Pancreas (tissue), 10 donors: ENCODE data around the gene PTCD3. TPM values are rescaled to one million over a fixed set of nuclear protein-coding genes. Genes with fewer than 3 reads are reported as not detected.

Experiments
- ATAC-seq, 4 donors: fragments of 200-7000 bp; cut with Tn5 transposase; one replicate each; pipeline versions ENCODE4 v1.8.0 to v1.9.1; 2020; ENCODE audit warnings: mild to moderate bottlenecking in 4 of 4, moderate library complexity in 4 of 4
- DNase-seq, 6 donors: peaks; one replicate each; pipeline ENCODE4 v3.0.0-alpha.2; 2020
- FAIRE-seq: peaks from 2 replicates; lab custom pipeline; 2012; peaks lifted over from hg19 to GRCh38; lab: Jason Lieb, UNC
- H3K27ac ChIP-seq, 4 donors: fragments of 200-600 bp; sonication (generic); 1 replicate in 3 of 4; 2 replicates in 1 of 4; pipeline versions ENCODE4 v1.5.0 to v1.8.0; 2020
- H3K27me3 ChIP-seq, 4 donors: fragments of 200-600 bp; one replicate each; pipeline ENCODE4 v1.8.0; 2021
- H3K36me3 ChIP-seq, 3 donors: fragments of 200-600 bp; sonication (generic) in 1 of 3; one replicate each; pipeline versions ENCODE4 v1.5.0 to v1.8.0; 2020 to 2021
- H3K4me1 ChIP-seq, 3 donors: fragments of 200-600 bp; one replicate each; pipeline ENCODE4 v1.8.0; 2021
- H3K4me3 ChIP-seq, 4 donors: fragments of 200-600 bp; sonication (generic) in 2 of 4; one replicate each; pipeline versions ENCODE4 v1.5.0 to v1.8.0; 2020 to 2021
- H3K9me3 ChIP-seq, 4 donors: fragments of 200-600 bp; one replicate each; pipeline ENCODE4 v1.8.0; 2021
- WGBS, 2 donors: extraction: QIAGEN DNeasy Blood & Tissue Kit; methylation state at CpG; one replicate each; pipeline ENCODE4 v1.1.7; 2013; 5-methylcytosine and 5-hydroxymethylcytosine counted together
- intact Hi-C, 3 donors: fragments of 100-400 bp; cut with DNase I; formaldehyde crosslinking; loops; one replicate each; pipeline versions ENCODE4 v1.11.1 to v1.14.2; 2022
- polyA plus RNA-seq, 2 donors: library from polyadenylated mRNA; stranded (reverse); fragments of 200-250 nt; gene quantifications; one replicate each; pipeline ENCODE4 v1.2.3, GENCODE V29; 2013
- total RNA-seq, 6 donors: library from RNA; stranded (reverse); fragmentation: NEBNext Ultra II Directional in 4 of 6; extraction: Animal tissue kit (Norgen Biotek cat#: 25700) in 4 of 6; gene quantifications; one replicate each; pipeline versions ENCODE4 v1.2.1 to v1.2.4, GENCODE V29; 2021 to 2023
- TF ChIP-seq, protein P1 (sequence below), 4 donors: fragments of 200-600 bp; sonication (generic) in 3 of 4; IDR thresholded peaks; one replicate each; pipeline versions ENCODE4 v1.5.0 to v1.8.0; 2021; ENCODE audit warnings: antibody characterized with exemption in 4 of 4
- donor health status: healthy with polysubstance abuse.
- donor health status: DM: no; HTN: no; CAD: no; lungs with moderate emphysema.
- donor health status: DM: no; HTN: no; CAD: no.
- donor health status: control.
- donor health status: control.
- donor health status: Bipolar disorder and iron deficiency.
- donor health status: DM: yes; HTN: yes; CAD: no.
- donor health status: DM: no; HTN: no; CAD: no.
- donor health status: DM: no; HTN: no; CAD: no.
- donor health status: DM: yes; HTN: yes; CAD: no.

Gene PTCD3
- total and polyA plus RNA-seq, 8 donors: 15.8 to 42.7 (median 28.9) TPM

GRCh38 chr2:86102157-86102556 lies 3.9 kb upstream of the PTCD3 start:
- H3K4me3 ChIP-seq: no peak overlapping the region
- H3K9me3 ChIP-seq: no peaks in the 10 kb centered on the region
- no peak overlapping the region for H3K27ac ChIP-seq
- H3K4me1 ChIP-seq: peaks cover 3 to 17% (median 11%) of the 10 kb centered on the region in 3 donors
- FAIRE-seq: no peak
- no peaks in the 10 kb centered on the region for H3K27me3 ChIP-seq
- no peak for DNase-seq
- H3K36me3 ChIP-seq: peaks cover 0 to 15% (median 0%) of the 10 kb centered on the region in 3 donors
- no peak for ATAC-seq
- intact Hi-C loops: no loop called here
- TF ChIP-seq, protein P1, sequence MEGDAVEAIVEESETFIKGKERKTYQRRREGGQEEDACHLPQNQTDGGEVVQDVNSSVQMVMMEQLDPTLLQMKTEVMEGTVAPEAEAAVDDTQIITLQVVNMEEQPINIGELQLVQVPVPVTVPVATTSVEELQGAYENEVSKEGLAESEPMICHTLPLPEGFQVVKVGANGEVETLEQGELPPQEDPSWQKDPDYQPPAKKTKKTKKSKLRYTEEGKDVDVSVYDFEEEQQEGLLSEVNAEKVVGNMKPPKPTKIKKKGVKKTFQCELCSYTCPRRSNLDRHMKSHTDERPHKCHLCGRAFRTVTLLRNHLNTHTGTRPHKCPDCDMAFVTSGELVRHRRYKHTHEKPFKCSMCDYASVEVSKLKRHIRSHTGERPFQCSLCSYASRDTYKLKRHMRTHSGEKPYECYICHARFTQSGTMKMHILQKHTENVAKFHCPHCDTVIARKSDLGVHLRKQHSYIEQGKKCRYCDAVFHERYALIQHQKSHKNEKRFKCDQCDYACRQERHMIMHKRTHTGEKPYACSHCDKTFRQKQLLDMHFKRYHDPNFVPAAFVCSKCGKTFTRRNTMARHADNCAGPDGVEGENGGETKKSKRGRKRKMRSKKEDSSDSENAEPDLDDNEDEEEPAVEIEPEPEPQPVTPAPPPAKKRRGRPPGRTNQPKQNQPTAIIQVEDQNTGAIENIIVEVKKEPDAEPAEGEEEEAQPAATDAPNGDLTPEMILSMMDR (IDR thresholded peaks at IDR 0.05): no peak

- no peaks in the 10 kb centered on the region for H3K27me3 ChIP-seq
- TF ChIP-seq, protein P1 (IDR thresholded peaks at IDR 0.05): no peak
- peaks cover 3 to 25% (median 13%) of the 10 kb centered on the region in 3 donors for H3K4me1 ChIP-seq
- peak within 1 kb of the TSS; percentile 72 to 78 (median 74) for H3K4me3 ChIP-seq
- DNase-seq: peak; percentile 82 to 92 (median 87)
- WGBS, 2 donors: 0 to 1% methylated on average over 38 of the region's 38 CpGs
- intact Hi-C loops: no loop called here
- peaks cover 0 to 19% (median 0%) of the 10 kb centered on the region in 3 donors for H3K36me3 ChIP-seq
- no peak for FAIRE-seq
- no peaks in the 10 kb centered on the region for H3K9me3 ChIP-seq
- peak; percentile 94 to 98 (median 94) for ATAC-seq
- peak within 1 kb of the TSS; percentile 62 to 88 (median 75) for H3K27ac ChIP-seq
Measured at GRCh38 chr2:86105252-86105968, 625 bp upstream of the PTCD3 start, which contains the start of gene POLR1A. Gene POLR1A (minus strand): TSS chr2:86105886. CDS start chr2:86105776, 110 bp downstream.

GRCh38 chr2:86107031-86107430 lies 996 bp downstream of the PTCD3 start:
- DNase-seq (no peak), ATAC-seq (no peak), FAIRE-seq (no peak)
- Histone ChIP-seq H3K27ac (no peak overlapping the region), H3K36me3 (peaks cover 0 to 34% (median 6%) of the 10 kb centered on the region in 3 donors), H3K4me3 (peak overlapping the region; percentile 72 to 78 (median 74)), H3K4me1 (peaks cover 3 to 25% (median 13%) of the 10 kb centered on the region in 3 donors), H3K9me3 (no peaks in the 10 kb centered on the region), H3K27me3 (no peaks in the 10 kb centered on the region)
- TF ChIP-seq, protein P1 (IDR thresholded peaks at IDR 0.05): no peak
- 9 to 12% methylated on average over 5 of the region's 5 CpGs for WGBS, 2 donors
- intact Hi-C loops: no loop called here

- Histone ChIP-seq H3K4me3 (no peak overlapping the region), H3K27ac (no peak overlapping the region), H3K27me3 (no peaks in the 10 kb centered on the region), H3K4me1 (no peaks in the 10 kb centered on the region), H3K36me3 (peaks cover under 1 to 71% (median 50%) of the 10 kb centered on the region in 3 donors), H3K9me3 (no peaks in the 10 kb centered on the region)
- ATAC-seq (no peak), FAIRE-seq (no peak), DNase-seq (no peak)
- 95 to 97% methylated on average over 2 of the region's 2 CpGs for WGBS, 2 donors
- TF ChIP-seq, protein P1 (IDR thresholded peaks at IDR 0.05): no peak
- intact Hi-C loops: no loop called here
Measured at GRCh38 chr2:86118130-86118529, 12.1 kb downstream of the PTCD3 start.
